Superior temporal gyrus (tissue), 1 donor: Measurements from ENCODE around the gene PGP.

Experiments used
- DNase-seq: peaks from one replicate; pipeline ENCODE4 v3.0.0-alpha.2; 2016; ENCODE audit errors: extremely low spot score

PGP gene

GRCh38 chr16:2183671-2184070, 31.0 kb downstream of the PGP start:
- no peak for DNase-seq

GRCh38 chr16:2181952-2182351, 32.7 kb downstream of the PGP start:
- no peak for DNase-seq

GRCh38 chr16:2180962-2181923, 33.4 kb downstream of the PGP start:
- DNase-seq = no peak

GRCh38 chr16:2180461-2180860, 34.2 kb downstream of the PGP start:
- no peak for DNase-seq

- DNase-seq = no peak
Observed at GRCh38 chr16:2179576-2179975, 35.1 kb downstream of the PGP start.

- DNase-seq = no peak
Observed at GRCh38 chr16:2179107-2179501, 35.5 kb downstream of the PGP start.

GRCh38 chr16:2178321-2179106, 36.1 kb downstream of the PGP start:
- no peak for DNase-seq

- no peak for DNase-seq
Observed at GRCh38 chr16:2177561-2177960, 37.1 kb downstream of the PGP start.

- DNase-seq = no peak
Observed at GRCh38 chr16:2177101-2177500, 37.5 kb downstream of the PGP start.

- DNase-seq = no peak
Observed at GRCh38 chr16:2176047-2176446, 38.6 kb downstream of the PGP start.

- DNase-seq = no peak
Observed at GRCh38 chr16:2175454-2175853, 39.2 kb downstream of the PGP start.

GRCh38 chr16:2174396-2175131, 40.1 kb downstream of the PGP start:
- DNase-seq = no peak

GRCh38 chr16:2173916-2174315, 40.7 kb downstream of the PGP start:
- no peak for DNase-seq

- no peak for DNase-seq
Observed at GRCh38 chr16:2173366-2173765, 41.3 kb downstream of the PGP start.

- no peak for DNase-seq
Observed at GRCh38 chr16:2172688-2173335, 41.8 kb downstream of the PGP start.

- DNase-seq = no peak
Observed at GRCh38 chr16:2171601-2172178, 43.0 kb downstream of the PGP start.

- no peak for DNase-seq
Observed at GRCh38 chr16:2170587-2171435, 43.8 kb downstream of the PGP start.

GRCh38 chr16:2170080-2170479, 44.6 kb downstream of the PGP start:
- DNase-seq = no peak

- no peak for DNase-seq
Observed at GRCh38 chr16:2167068-2167638, 47.5 kb downstream of the PGP start.
